PFSK-1 (cell line): ENCODE measurements around the gene ATXN1.

ENCODE experiments used
- FOXP2 ChIP-seq: optimal IDR thresholded peaks from 2 replicates; pipeline ENCODE3; 2011; ENCODE audit warnings: borderline replicate concordance, control low read depth, inconsistent platforms; ENCODE audit not compliant: insufficient read depth; ENCODE audit errors: extremely low read length, extremely low read depth
- POLR2AphosphoS5 ChIP-seq: IDR thresholded peaks from 2 replicates; pipeline ENCODE4 v1.6.1; 2012; ENCODE audit warnings: low read depth, mild to moderate bottlenecking, control low read depth, low read length, moderate library complexity
- REST ChIP-seq, 2 experiments: IDR thresholded peaks; 2 replicates each; pipeline versions ENCODE4 v1.6.1 to v1.8.0; 2011 to 2012; ENCODE audit warnings: low read depth in 2 of 2, low read length in 2 of 2, control low read depth in 1 of 2, inconsistent platforms in 1 of 2, mild to moderate bottlenecking in 1 of 2, moderate library complexity in 1 of 2; ENCODE audit not compliant: insufficient read depth in 1 of 2
- SIN3A ChIP-seq: IDR thresholded peaks from 2 replicates; pipeline ENCODE4 v1.6.1; 2012; ENCODE audit warnings: mild to moderate bottlenecking, low read length, moderate library complexity, borderline replicate concordance; ENCODE audit not compliant: insufficient read depth
- TAF1 ChIP-seq: IDR thresholded peaks from 2 replicates; pipeline ENCODE4 v1.6.1; 2012; ENCODE audit warnings: low read length, control low read depth, borderline replicate concordance; ENCODE audit not compliant: insufficient read depth

Gene ATXN1

GRCh38 chr6:16505711-16506357 is 255.4 kb downstream of the ATXN1 start:
- no peak for TF ChIP-seq FOXP2
- no peak for TF ChIP-seq REST (IDR thresholded peaks at IDR 0.05; ENCODE audit: insufficient read depth in 1 of 2, low read depth in 2 of 2, low read length in 2 of 2)
- TF ChIP-seq SIN3A = no peak
- TF ChIP-seq POLR2AphosphoS5 = no peak
- no peak for TF ChIP-seq TAF1

GRCh38 chr6:16504609-16505008 is 256.7 kb downstream of the ATXN1 start:
- no peak for TF ChIP-seq SIN3A
- no peak for TF ChIP-seq TAF1
- no peak for TF ChIP-seq POLR2AphosphoS5
- TF ChIP-seq FOXP2 = no peak
- no peak for TF ChIP-seq REST (IDR thresholded peaks at IDR 0.05; ENCODE audit: insufficient read depth in 1 of 2, low read depth in 2 of 2, low read length in 2 of 2)

GRCh38 chr6:16503970-16504415 is 257.3 kb downstream of the ATXN1 start:
- no peak for TF ChIP-seq POLR2AphosphoS5
- no peak for TF ChIP-seq REST (IDR thresholded peaks at IDR 0.05; ENCODE audit: insufficient read depth in 1 of 2, low read depth in 2 of 2, low read length in 2 of 2)
- TF ChIP-seq FOXP2 = no peak
- no peak for TF ChIP-seq SIN3A
- TF ChIP-seq TAF1 = no peak

- no peak for TF ChIP-seq TAF1
Measured at GRCh38 chr6:16503241-16503775, 258.0 kb downstream of the ATXN1 start.

- TF ChIP-seq FOXP2 = no peak
- no peak for TF ChIP-seq REST (IDR thresholded peaks at IDR 0.05; ENCODE audit: insufficient read depth in 1 of 2, low read depth in 2 of 2, low read length in 2 of 2)
- TF ChIP-seq SIN3A = no peak
- no peak for TF ChIP-seq TAF1
- TF ChIP-seq POLR2AphosphoS5 = no peak
Measured at GRCh38 chr6:16498957-16499356, 262.3 kb downstream of the ATXN1 start.
